NCI-H146 (cell line): ENCODE data around the gene PADI4.

Source experiments
- DNase-seq: peaks from one replicate; lab custom pipeline; 2025; lab: John Stamatoyannopoulos, UW

PADI4 gene

GRCh38 chr1:17307946-17308345 lies at the start of gene PADI4:
Gene PADI4, plus strand, starts transcription at chr1:17308197. Its CDS starts 26 bp downstream, at chr1:17308223.
- DNase-seq, result no peak

- DNase-seq, result no peak
Measured at GRCh38 chr1:17258758-17259130, 49.3 kb upstream of the PADI4 start.

- no peak for DNase-seq
Measured at GRCh38 chr1:17259233-17259873, 48.6 kb upstream of the PADI4 start.

GRCh38 chr1:17260264-17260663 lies 47.7 kb upstream of the PADI4 start:
- DNase-seq, result no peak

- DNase-seq, result no peak
Measured at GRCh38 chr1:17260738-17261137, 47.3 kb upstream of the PADI4 start.

GRCh38 chr1:17263936-17264335 lies 44.1 kb upstream of the PADI4 start:
- DNase-seq, result no peak

- no peak for DNase-seq
Measured at GRCh38 chr1:17264470-17264869, 43.5 kb upstream of the PADI4 start.

GRCh38 chr1:17265162-17265561 lies 42.8 kb upstream of the PADI4 start:
- no peak for DNase-seq

- no peak for DNase-seq
Measured at GRCh38 chr1:17265950-17266349, 42.0 kb upstream of the PADI4 start.

GRCh38 chr1:17270891-17271765 lies 36.9 kb upstream of the PADI4 start:
- no peak for DNase-seq

- no peak for DNase-seq
Measured at GRCh38 chr1:17272066-17272465, 35.9 kb upstream of the PADI4 start.

GRCh38 chr1:17272646-17273045 lies 35.4 kb upstream of the PADI4 start:
- peak; percentile 9 for DNase-seq

- DNase-seq, result no peak
Measured at GRCh38 chr1:17273096-17273495, 34.9 kb upstream of the PADI4 start.

- peak; percentile 62 for DNase-seq
Measured at GRCh38 chr1:17274186-17275170, 33.5 kb upstream of the PADI4 start.

GRCh38 chr1:17276568-17276967 lies 31.4 kb upstream of the PADI4 start:
- DNase-seq, result no peak

GRCh38 chr1:17277511-17278159 lies 30.4 kb upstream of the PADI4 start:
- DNase-seq, result no peak

GRCh38 chr1:17278996-17279830 lies 28.8 kb upstream of the PADI4 start:
- DNase-seq, result no peak

- no peak for DNase-seq
Measured at GRCh38 chr1:17280436-17280835, 27.6 kb upstream of the PADI4 start.

GRCh38 chr1:17280894-17281293 lies 27.1 kb upstream of the PADI4 start:
- no peak for DNase-seq

GRCh38 chr1:17281775-17282181 lies 26.2 kb upstream of the PADI4 start:
- DNase-seq, result no peak

- no peak for DNase-seq
Measured at GRCh38 chr1:17282836-17283235, 25.2 kb upstream of the PADI4 start.
